Activated CD4-positive, alpha-beta T cell treated with anti-CD3 and anti-CD28 coated beads, Interleukin-2, amount 10 ng/mL, durations not matched to agents 7 days and 5 days (primary cell): ENCODE measurements around the gene ARHGAP44. TPM values are rescaled to one million over a fixed set of nuclear protein-coding genes. Genes with fewer than 3 reads are reported as not detected.

Experiments
- CTCF ChIA-PET: fragments of 350-600 bp; sonication (Branson Sonifier 250); formaldehyde crosslinking; loops from one replicate; lab custom pipeline; 2021; ENCODE audit warnings: antibody characterized with exemption; lab: Charles Lee
- POLR2A ChIA-PET: fragments of 350-600 bp; sonication (Branson Sonifier 250); formaldehyde crosslinking; loops from one replicate; lab custom pipeline; 2021; ENCODE audit warnings: antibody characterized with exemption; lab: Charles Lee
- DNase-seq: peaks from one replicate; pipeline ENCODE4 v3.0.0-alpha.2; 2020
- H3K27ac Mint-ChIP-seq: one replicate; pipeline ENCODE4 v1.8.0; 2021; ENCODE audit warnings: mild to moderate bottlenecking, moderate library complexity, mixed read lengths
- H3K27me3 Mint-ChIP-seq: one replicate; pipeline ENCODE4 v1.8.0; 2021; ENCODE audit warnings: mixed read lengths
- H3K36me3 Mint-ChIP-seq: one replicate; pipeline ENCODE4 v1.8.0; 2021; ENCODE audit warnings: low read depth, mixed read lengths
- H3K4me1 Mint-ChIP-seq: one replicate; pipeline ENCODE4 v1.8.0; 2021; ENCODE audit warnings: mixed read lengths
- H3K4me3 Mint-ChIP-seq: one replicate; pipeline ENCODE4 v1.8.0; 2021; ENCODE audit warnings: mild to moderate bottlenecking, moderate library complexity, mixed read lengths
- H3K9me3 Mint-ChIP-seq: one replicate; pipeline ENCODE4 v1.8.0; 2021; ENCODE audit warnings: mixed read lengths
- microRNA-seq: library from miRNA; unstranded; fragments of <30 nt; microRNA quantifications from one replicate; pipeline ENCODE4 v1.2.0, GENCODE V29; 2021; ENCODE audit warnings: borderline microRNAs expressed, borderline replicate concordance
- total RNA-seq, 2 experiments: library from RNA; stranded (reverse); gene quantifications; one replicate each; pipeline ENCODE4 v1.2.3, GENCODE V29; 2021

Gene ARHGAP44
- total RNA-seq, 2 experiments from 2014 or later = 0.37 TPM; not detected in 1

GRCh38 chr17:13030459-13031300, 241.4 kb downstream of the ARHGAP44 start:
- DNase-seq = peak; percentile 63

GRCh38 chr17:13031718-13032350, 242.5 kb downstream of the ARHGAP44 start:
- Mint-ChIP-seq H3K4me1 (peaks cover 6% of the 10 kb centered on the region), H3K9me3 (peaks cover 5% of the 10 kb centered on the region), H3K27ac (no peak overlapping the region), H3K27me3 (peaks cover 8% of the 10 kb centered on the region), H3K4me3 (no peak overlapping the region), H3K36me3 (no peaks in the 10 kb centered on the region)
- POLR2A ChIA-PET = no interaction called here
- CTCF ChIA-PET = interaction anchor here (0.6 to 4.9 kb wide), 2 partner anchors 12 to 156 kb away, joined by 3 to 46 read pairs; partner anchors contain the start of gene ELAC2
- DNase-seq = peak; percentile 52

More at GRCh38 chr17:13030459-13031300, 241.4 kb downstream of the ARHGAP44 start:
- Mint-ChIP-seq H3K27me3 (peaks cover 6% of the 10 kb centered on the region), H3K4me1 (peaks cover 6% of the 10 kb centered on the region), H3K36me3 (no peaks in the 10 kb centered on the region), H3K9me3 (peaks cover 2% of the 10 kb centered on the region), H3K4me3 (no peak overlapping the region), H3K27ac (no peak overlapping the region)
- CTCF ChIA-PET = interaction anchor here (0.6 to 4.9 kb wide), 7 partner anchors 8 to 1655 kb away, joined by 3 to 46 read pairs (median 5); partner anchors contain the start of gene ELAC2
- POLR2A ChIA-PET = no interaction called here

- peaks cover 8% of the 10 kb centered on the region for H3K27me3 Mint-ChIP-seq
- H3K4me1 Mint-ChIP-seq = peaks cover 6% of the 10 kb centered on the region
- no peak overlapping the region for H3K4me3 Mint-ChIP-seq
- peaks cover 5% of the 10 kb centered on the region for H3K9me3 Mint-ChIP-seq
- no peaks in the 10 kb centered on the region for H3K36me3 Mint-ChIP-seq
- H3K27ac Mint-ChIP-seq = no peak overlapping the region
- DNase-seq = no peak
- ChIA-PET POLR2A (no interaction called here), CTCF (no interaction called here)
Observed at GRCh38 chr17:13035420-13035819, 246.1 kb downstream of the ARHGAP44 start.

GRCh38 chr17:13036751-13037150, 247.5 kb downstream of the ARHGAP44 start:
- peaks cover 3% of the 10 kb centered on the region for H3K4me1 Mint-ChIP-seq
- CTCF ChIA-PET = no interaction called here
- H3K36me3 Mint-ChIP-seq = no peaks in the 10 kb centered on the region
- H3K4me3 Mint-ChIP-seq = no peak overlapping the region
- no peak overlapping the region for H3K27ac Mint-ChIP-seq
- peaks cover 5% of the 10 kb centered on the region for H3K9me3 Mint-ChIP-seq
- peaks cover 8% of the 10 kb centered on the region for H3K27me3 Mint-ChIP-seq
- DNase-seq = no peak
- POLR2A ChIA-PET = no interaction called here

GRCh38 chr17:13038931-13039665, 249.8 kb downstream of the ARHGAP44 start:
- CTCF ChIA-PET = interaction anchor here (0.6 to 1.8 kb wide), 2 partner anchors 9 to 1260 kb away, joined by 3 to 5 read pairs; no protein-coding TSS in a partner anchor
- Mint-ChIP-seq H3K27me3 (peaks cover 8% of the 10 kb centered on the region), H3K36me3 (no peaks in the 10 kb centered on the region)

More at GRCh38 chr17:13038931-13039665, 249.8 kb downstream of the ARHGAP44 start:
- no peak overlapping the region for H3K27ac Mint-ChIP-seq
- H3K4me3 Mint-ChIP-seq = no peak overlapping the region
- H3K4me1 Mint-ChIP-seq = no peaks in the 10 kb centered on the region
- POLR2A ChIA-PET = no interaction called here
- DNase-seq = no peak
- peaks cover 5% of the 10 kb centered on the region for H3K9me3 Mint-ChIP-seq

Small RNA genes within 50 kb of the gene (microRNA-seq; reads per million reads assigned to microRNA genes)
- gene MIR1269B = not detected

Other genes starting within 250 kb of the ARHGAP44 start
- gene MYOCD, start 123.6 kb upstream of the ARHGAP44 start, total RNA-seq = not detected
- gene ELAC2, start 228.5 kb downstream of the ARHGAP44 start, total RNA-seq = 10 to 100 TPM; 60.8 to 74.8 TPM